K562 (cell line): Measurements from ENCODE around the gene AFF3. TPM values are rescaled to one million over a fixed set of nuclear protein-coding genes. Genes with fewer than 3 reads are reported as not detected.

Source experiments
- ATAC-seq: fragments of 200-7000 bp; cut with Tn5 transposase; 3 replicates; pipeline ENCODE4 v1.9.1; 2020; ENCODE audit warnings: moderate library complexity
- BruUV-seq: library from RNA; stranded (reverse); fragments of 400-500 nt; replicated peaks from 2 replicates; lab custom pipeline; 2021; lab: Mats Ljungman, UMichigan
- CTCF ChIA-PET: fragments of 300-600 bp; formaldehyde crosslinking; extraction: SDS; loops from one replicate; lab custom pipeline; 2021; ENCODE audit warnings: low intra/inter-chr PET ratio; lab: Yijun Ruan, JAX
- POLR2A ChIA-PET: fragments of 300-600, 350-650 bp; sonication (Branson Sonifier 250); formaldehyde crosslinking; extraction: SDS; loops from one replicate; lab custom pipeline; 2021; ENCODE audit warnings: antibody characterized with exemption, inconsistent platforms; lab: Yijun Ruan, JAX
- DNase-seq, 4 experiments: peaks; one replicate each; pipeline versions ENCODE4 v3.0.0 to v3.0.0-alpha.2; 2011 to 2018; ENCODE audit warnings: low spot score in 3 of 4, mixed read lengths in 3 of 4; ENCODE audit errors: extremely low read depth in 1 of 4
- FAIRE-seq: peaks from 2 replicates; lab custom pipeline; 2011; peaks lifted over from hg19 to GRCh38; lab: Jason Lieb, UNC
- H2AFZ ChIP-seq: 2 replicates; pipeline ENCODE4 v1.6.0; 2011; ENCODE audit warnings: low read depth, low read length, control low read depth, inconsistent platforms
- H3K27ac ChIP-seq: fragments of 200-600 bp; 3 replicates; pipeline ENCODE4 v1.8.0; 2011; ENCODE audit warnings: low read depth, mild to moderate bottlenecking, control low read depth, inconsistent platforms, low read length, moderate library complexity, mixed read lengths; ENCODE audit errors: extremely low read depth
- H3K27me3 ChIP-seq, 2 experiments: fragments of 300-600 bp in 1 of 2; 2 replicates in 1 of 2; 3 replicates in 1 of 2; pipeline versions ENCODE4 v1.6.0 to v1.8.0; 2011; ENCODE audit warnings: inconsistent platforms in 2 of 2, low read length in 2 of 2, mild to moderate bottlenecking in 1 of 2, mixed read lengths in 1 of 2, moderate library complexity in 1 of 2; ENCODE audit not compliant: control insufficient read depth in 2 of 2, insufficient read depth in 2 of 2
- H3K36me3 ChIP-seq: fragments of 300-600 bp; 3 replicates; pipeline ENCODE4 v1.8.0; 2011; ENCODE audit warnings: mild to moderate bottlenecking, low read length, inconsistent platforms; ENCODE audit not compliant: control insufficient read depth, insufficient read depth
- H3K4me1 ChIP-seq, 2 experiments: fragments of 200-600 bp in 1 of 2; replicated peaks in 1 of 2; 2 replicates in 1 of 2; 3 replicates in 1 of 2; pipeline versions ENCODE4 v1.5.1 to v1.8.0; 2011; ENCODE audit warnings: inconsistent platforms in 2 of 2, low read length in 2 of 2, mild to moderate bottlenecking in 1 of 2, mixed read lengths in 1 of 2, moderate library complexity in 1 of 2; ENCODE audit not compliant: control insufficient read depth in 2 of 2, insufficient read depth in 2 of 2
- H3K4me2 ChIP-seq: 2 replicates; pipeline ENCODE4 v1.6.1; 2011; ENCODE audit warnings: low read length, control low read depth, inconsistent platforms, mixed read lengths; ENCODE audit not compliant: insufficient read depth
- H3K4me3 ChIP-seq: fragments of 200-600 bp; sonication (generic), shearing (Covaris generic); 2 replicates; pipeline ENCODE4 v1.5.1; 2016; ENCODE audit warnings: control low read depth, inconsistent platforms
- H3K79me2 ChIP-seq: fragments of 200-600 bp; 3 replicates; pipeline ENCODE4 v1.8.0; 2011; ENCODE audit warnings: low read length, inconsistent platforms; ENCODE audit not compliant: control insufficient read depth, insufficient read depth
- H3K9ac ChIP-seq, 2 experiments: 2 replicates each; pipeline versions ENCODE4 v1.6.0 to v1.6.1; 2011; ENCODE audit warnings: low read depth in 2 of 2, low read length in 2 of 2, control low read depth in 1 of 2, inconsistent platforms in 1 of 2, mild to moderate bottlenecking in 1 of 2, mixed read lengths in 1 of 2; ENCODE audit not compliant: insufficient read depth in 1 of 2
- H3K9me1 ChIP-seq: one replicate; pipeline ENCODE4 v1.6.0; 2011; ENCODE audit warnings: inconsistent platforms, mild to moderate bottlenecking, low read length, moderate library complexity; ENCODE audit not compliant: control insufficient read depth, insufficient read depth
- H3K9me3 ChIP-seq: replicated peaks from 2 replicates; pipeline ENCODE4 v1.5.1; 2011; ENCODE audit warnings: low read depth, low read length, inconsistent platforms; ENCODE audit not compliant: control insufficient read depth, insufficient read depth
- H4K20me1 ChIP-seq: replicated peaks from 2 replicates; pipeline ENCODE4 v1.6.1; 2011; ENCODE audit warnings: low read length, inconsistent platforms, mixed read lengths; ENCODE audit not compliant: control insufficient read depth, insufficient read depth
- EHMT2 ChIP-seq: fragments of 450-650 bp; IDR thresholded peaks from 2 replicates; pipeline ENCODE4 v1.6.1; 2018; ENCODE audit warnings: antibody characterized with exemption
- POLR2AphosphoS5 ChIP-seq: IDR thresholded peaks from 2 replicates; pipeline ENCODE4 v1.6.1; 2011; ENCODE audit warnings: mild to moderate bottlenecking, low read depth, low read length, moderate library complexity; ENCODE audit not compliant: control insufficient read depth, insufficient read depth
- VEZF1 ChIP-seq: fragments of 200-800 bp; sonication (Bioruptor generic); IDR thresholded peaks from 2 replicates; pipeline ENCODE4 v1.6.1; 2017; ENCODE audit warnings: missing genetic modification characterization, missing compliant biosample characterization
- ZNF212 ChIP-seq: fragments of 450-650 bp; formaldehyde crosslinking; IDR thresholded peaks from 2 replicates; pipeline ENCODE4 v1.4.0; 2020; ENCODE audit warnings: mild to moderate bottlenecking
- WGBS: fragments of 100-300 bp; shearing (Covaris generic); methylation state at CpG from one replicate; pipeline ENCODE4 v1.1.6; 2016; ENCODE audit warnings: low coverage, mixed read lengths; ENCODE audit not compliant: insufficient coverage; ENCODE audit errors: missing lambda C conversion rate; 5-methylcytosine and 5-hydroxymethylcytosine counted together
- in situ Hi-C: fragments of 300-500 bp; cut with MboI; formaldehyde crosslinking; loops from 4 replicates; pipeline ENCODE4 v1.15.0; 2018; ENCODE audit warnings: inconsistent platforms, mixed read lengths
- intact Hi-C: fragments of 100-400 bp; cut with micrococcal nuclease; formaldehyde crosslinking; loops from 2 replicates; pipeline ENCODE4 v1.14.2; 2022
- polyA plus RNA-seq, 8 experiments: library from polyadenylated mRNA; depleted of rRNA in 4 of 8; stranded (reverse) in 5 of 8; unstranded in 3 of 8; fragments of >200 nt; fragmentation: Nextera tagmentation in 2 of 8; fragmentation: Illumina TruSeq in 1 of 8; extraction: Ambion mirVana in 2 of 8; extraction: Trizol in 1 of 8; gene quantifications; 2 replicates each; pipeline versions ENCODE4 v1.2.1 to v1.2.3, GENCODE V29; 2011 to 2014; ENCODE audit warnings: inconsistent platforms in 1 of 8, missing spikeins in 1 of 8
- total RNA-seq, 7 experiments: library from RNA; depleted of rRNA in 6 of 7; stranded (reverse); fragments of >200 nt in 6 of 7; fragmentation: Illumina TruSeq in 2 of 7; extraction: Trizol in 2 of 7; gene quantifications; 2 replicates each; pipeline versions ENCODE4 v1.2.1 to v1.2.3, GENCODE V29; 2011 to 2021; ENCODE audit warnings: low replicate concordance in 1 of 7

AFF3 gene
- total and polyA plus RNA-seq, 9 of the 15 experiments (the other 6 are each of a cell fraction or from before 2014, with no cell fraction given), result 0.02 to 0.11 TPM; not detected in 7

- no peak for ATAC-seq
- BruUV-seq, result no TSS peak
- H3K36me3 ChIP-seq, result no peaks in the 10 kb centered on the region
- H3K27me3 ChIP-seq, result peaks cover 3 to 14% of the 10 kb centered on the region in 2 experiments; a peak in 2 of 5 replicates
- no peaks in the 10 kb centered on the region for H4K20me1 ChIP-seq
- no peak overlapping the region for H3K4me2 ChIP-seq
- CTCF ChIA-PET, result no interaction called here
- H2AFZ ChIP-seq, result no peak overlapping the region
- H3K27ac ChIP-seq, result no peak overlapping the region
- no peaks in the 10 kb centered on the region for H3K4me1 ChIP-seq
- intact Hi-C loops, result no loop called here
- DNase-seq, result no peak
- in situ Hi-C loops, result no loop called here
- FAIRE-seq, result no peak
- H3K9me1 ChIP-seq, result no peaks in the 10 kb centered on the region
- 0% methylated on average over 2 of the region's 2 CpGs for WGBS
- no peak for TF ChIP-seq VEZF1 (CRISPR knock-in tag)
- no peak for TF ChIP-seq EHMT2
- no peak for TF ChIP-seq ZNF212
- TF ChIP-seq POLR2AphosphoS5, result no peak
- POLR2A ChIA-PET, result no interaction called here
- no peak overlapping the region for H3K4me3 ChIP-seq
- H3K9ac ChIP-seq, result no peak overlapping the region
- H3K79me2 ChIP-seq, result no peaks in the 10 kb centered on the region
- no peaks in the 10 kb centered on the region for H3K9me3 ChIP-seq
Observed at GRCh38 chr2:99918389-99918788, 224.0 kb downstream of the AFF3 start.
